Karpas-422 (cell line): ENCODE results near the gene CLK1. TPM values are rescaled to one million over a fixed set of nuclear protein-coding genes. Genes with fewer than 3 reads are reported as not detected.
A peak's percentile ranks its signal among the peaks of the same experiment; 100 is the strongest.
"Not testable (repeated sequence)": the region's sequence is repeated elsewhere in the genome, so short reads cannot be mapped to it uniquely, and the experiment has no call there.

Experiments
- DNase-seq: peaks from one replicate; pipeline ENCODE4 v3.0.0-alpha.2; 2015
- H2AFZ ChIP-seq: fragments of 200-600 bp; sonication (generic); 2 replicates; pipeline ENCODE4 v1.6.1; 2014; ENCODE audit warnings: antibody characterized with exemption, low read length, mixed read lengths
- H3K27ac ChIP-seq: fragments of 200-600 bp; sonication (generic); 2 replicates; pipeline ENCODE4 v1.5.1; 2014; ENCODE audit warnings: mild to moderate bottlenecking, low read length, moderate library complexity
- H3K27me3 ChIP-seq: fragments of 200-600 bp; sonication (generic); 2 replicates; pipeline ENCODE4 v1.6.1; 2014; ENCODE audit warnings: low read length, mixed read lengths
- H3K36me3 ChIP-seq: fragments of 200-600 bp; sonication (generic); 2 replicates; pipeline ENCODE4 v1.6.1; 2014; ENCODE audit warnings: low read length, mixed read lengths; ENCODE audit not compliant: insufficient read depth
- H3K4me1 ChIP-seq: fragments of 200-600 bp; sonication (generic); 2 replicates; pipeline ENCODE4 v1.6.1; 2014; ENCODE audit warnings: mild to moderate bottlenecking, low read length, mixed read lengths
- H3K4me2 ChIP-seq: fragments of 200-600 bp; sonication (generic); 2 replicates; pipeline ENCODE4 v1.6.1; 2014; ENCODE audit warnings: low read length, low read depth, mild to moderate bottlenecking; ENCODE audit not compliant: poor library complexity, severe bottlenecking
- H3K4me3 ChIP-seq: fragments of 200-600 bp; sonication (generic); 2 replicates; pipeline ENCODE4 v1.5.1; 2014; ENCODE audit warnings: mild to moderate bottlenecking, antibody characterized with exemption, low read length, mixed read lengths
- H3K79me2 ChIP-seq: fragments of 200-600 bp; sonication (generic); 2 replicates; pipeline ENCODE4 v1.6.1; 2014; ENCODE audit warnings: mild to moderate bottlenecking, low read length, mixed read lengths
- H3K9ac ChIP-seq: fragments of 200-600 bp; sonication (generic); 2 replicates; pipeline ENCODE4 v1.6.0; 2014; ENCODE audit warnings: low read length
- H3K9me2 ChIP-seq: fragments of 200-600 bp; sonication (generic), shearing (Covaris generic); replicated peaks from 2 replicates; pipeline ENCODE4 v1.6.0; 2014; ENCODE audit warnings: mild to moderate bottlenecking, low read length, moderate library complexity; ENCODE audit not compliant: insufficient read depth
- H3K9me3 ChIP-seq: fragments of 300-700, 200-600 bp; sonication (generic); 2 replicates; pipeline ENCODE4 v1.6.1; 2014; ENCODE audit warnings: low read length, mixed read lengths
- H4K20me1 ChIP-seq: fragments of 200-600 bp; sonication (generic); 2 replicates; pipeline ENCODE4 v1.6.1; 2014; ENCODE audit warnings: mild to moderate bottlenecking, antibody characterized with exemption, low read length, low read depth; ENCODE audit not compliant: insufficient read depth
- total RNA-seq: library from RNA; depleted of rRNA; stranded (reverse); fragments of >200 nt; shearing (Covaris generic); gene quantifications from 2 replicates; pipeline ENCODE4 v1.2.3, GENCODE V29; 2014; ENCODE audit warnings: low replicate concordance

The CLK1 gene
- total RNA-seq, 1 experiment from 2014 or later: 119 TPM

DNA sequence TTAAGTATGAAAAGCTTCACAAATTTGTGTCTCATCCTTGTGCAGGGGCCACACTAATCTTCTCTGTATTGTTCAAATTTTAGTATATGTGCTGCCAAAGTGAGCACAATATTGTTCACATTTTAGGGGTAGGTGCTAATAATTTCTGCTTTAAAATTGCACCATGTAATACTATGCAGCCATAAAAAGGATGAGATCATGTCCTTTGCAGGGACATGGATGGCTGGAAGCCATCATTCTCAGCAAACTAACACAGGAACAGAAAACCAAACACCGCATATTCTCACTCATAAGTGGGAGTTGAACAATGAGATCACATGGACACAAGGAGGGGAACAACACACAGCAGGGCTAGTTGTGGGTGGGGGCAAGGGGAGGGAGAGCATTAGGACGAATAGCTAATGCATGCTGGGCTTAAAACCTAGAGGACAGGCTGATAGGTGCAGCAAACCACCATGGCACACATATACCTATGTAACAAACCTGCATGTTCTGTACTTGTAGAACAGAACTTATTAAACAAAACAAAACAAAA is 17.3 kb upstream of the CLK1 start:
- H3K79me2 ChIP-seq: peaks cover 16% of the 10 kb centered on the region
- DNase-seq, H3K9me2 ChIP-seq, H3K9ac ChIP-seq, H3K9me3 ChIP-seq, H3K27me3 ChIP-seq, H3K4me3 ChIP-seq, H3K4me2 ChIP-seq, H3K4me1 ChIP-seq, H3K27ac ChIP-seq, H4K20me1 ChIP-seq, H2AFZ ChIP-seq: not testable (repeated sequence)
- peaks cover 59% of the 10 kb centered on the region for H3K36me3 ChIP-seq

GRCh38 chr2:200878289-200878880 is 13.9 kb upstream of the CLK1 start:
- Histone ChIP-seq H3K4me3 (no peak overlapping the region), H3K36me3 (peaks cover 72% of the 10 kb centered on the region), H3K79me2 (0 out of 2 replicates have a peak, but pooled peaks cover 2% of the 10 kb centered on the region), H3K27me3 (no peaks in the 10 kb centered on the region), H3K9me2 (no peaks in the 10 kb centered on the region), H3K4me1 (no peaks in the 10 kb centered on the region), H3K27ac (no peak overlapping the region), H3K9ac (no peak overlapping the region), H2AFZ (no peak overlapping the region), H3K9me3 (no peaks in the 10 kb centered on the region), H3K4me2 (no peak overlapping the region), H4K20me1 (no peaks in the 10 kb centered on the region)
- no peak for DNase-seq

DNA sequence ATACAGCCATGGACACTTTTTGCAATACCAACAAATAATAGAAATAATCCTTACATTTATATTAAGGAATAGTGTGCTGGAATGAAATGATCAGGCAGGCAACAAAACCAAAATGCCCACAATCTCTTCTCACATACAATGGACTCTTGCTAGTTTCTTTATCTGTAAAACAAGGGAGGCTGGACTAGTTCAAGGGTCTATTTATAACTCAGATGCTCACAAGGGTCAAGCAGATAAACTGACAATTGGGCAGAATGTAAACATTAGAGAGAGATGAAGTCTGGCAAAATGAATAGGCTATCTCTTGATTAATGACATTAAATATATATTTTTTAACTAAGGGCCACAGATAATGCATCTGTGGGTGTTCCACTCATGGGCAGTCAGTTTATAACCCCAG is 13.0 kb upstream of the CLK1 start:
- Histone ChIP-seq H4K20me1 (no peaks in the 10 kb centered on the region), H3K27me3 (no peaks in the 10 kb centered on the region), H3K79me2 (0 out of 2 replicates have a peak, but pooled peaks cover 2% of the 10 kb centered on the region), H2AFZ (no peak overlapping the region), H3K36me3 (peaks cover 74% of the 10 kb centered on the region), H3K4me2 (no peak overlapping the region), H3K27ac (no peak overlapping the region), H3K4me3 (no peak overlapping the region), H3K4me1 (no peaks in the 10 kb centered on the region), H3K9me2 (no peaks in the 10 kb centered on the region), H3K9me3 (no peaks in the 10 kb centered on the region), H3K9ac (no peak overlapping the region)
- DNase-seq: no peak

- no peak overlapping the region for H3K27ac ChIP-seq
- no peaks in the 10 kb centered on the region for H3K27me3 ChIP-seq
- H3K4me2 ChIP-seq: no peak overlapping the region
- H4K20me1 ChIP-seq: no peaks in the 10 kb centered on the region
- DNase-seq: no peak
- no peaks in the 10 kb centered on the region for H3K9me3 ChIP-seq
- peaks cover 48% of the 10 kb centered on the region for H3K36me3 ChIP-seq
- H2AFZ ChIP-seq: no peak overlapping the region
- H3K9me2 ChIP-seq: no peaks in the 10 kb centered on the region
- H3K4me1 ChIP-seq: no peaks in the 10 kb centered on the region
- H3K79me2 ChIP-seq: 0 out of 2 replicates have a peak, but pooled peaks cover 2% of the 10 kb centered on the region
- no peak overlapping the region for H3K9ac ChIP-seq
- H3K4me3 ChIP-seq: no peak overlapping the region
Measured at GRCh38 chr2:200873560-200873959, 9.1 kb upstream of the CLK1 start.

DNA sequence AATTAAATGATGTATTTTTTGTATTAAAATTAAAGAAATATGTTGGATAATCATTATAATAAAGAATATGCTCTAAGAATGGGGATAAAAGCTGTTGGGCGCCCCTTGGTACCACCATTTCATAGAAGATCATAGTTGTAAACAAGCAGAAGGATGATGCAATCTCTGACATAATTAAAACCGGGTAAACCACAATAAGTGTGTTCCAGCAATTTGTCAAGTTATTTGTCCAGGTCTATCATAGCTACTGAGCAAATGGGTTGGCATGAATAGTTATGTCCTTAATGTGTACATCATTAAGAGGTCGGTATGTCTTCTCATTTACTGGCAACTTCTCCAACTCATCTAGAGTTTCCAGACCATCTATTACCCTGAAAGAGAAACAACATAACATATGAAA is 6.7 kb upstream of the CLK1 start:
- Histone ChIP-seq H3K4me3 (no peak overlapping the region), H3K9ac (no peak overlapping the region), H3K79me2 (no peaks in the 10 kb centered on the region), H3K36me3 (peaks cover 33% of the 10 kb centered on the region), H3K27ac (no peak overlapping the region), H3K27me3 (no peaks in the 10 kb centered on the region), H3K4me2 (no peak overlapping the region), H3K9me2 (no peaks in the 10 kb centered on the region), H2AFZ (no peak overlapping the region), H3K4me1 (no peaks in the 10 kb centered on the region), H4K20me1 (no peaks in the 10 kb centered on the region), H3K9me3 (no peaks in the 10 kb centered on the region)
- DNase-seq: no peak

GRCh38 chr2:200869014-200869413 is 4.6 kb upstream of the CLK1 start:
- DNase-seq: no peak

DNA sequence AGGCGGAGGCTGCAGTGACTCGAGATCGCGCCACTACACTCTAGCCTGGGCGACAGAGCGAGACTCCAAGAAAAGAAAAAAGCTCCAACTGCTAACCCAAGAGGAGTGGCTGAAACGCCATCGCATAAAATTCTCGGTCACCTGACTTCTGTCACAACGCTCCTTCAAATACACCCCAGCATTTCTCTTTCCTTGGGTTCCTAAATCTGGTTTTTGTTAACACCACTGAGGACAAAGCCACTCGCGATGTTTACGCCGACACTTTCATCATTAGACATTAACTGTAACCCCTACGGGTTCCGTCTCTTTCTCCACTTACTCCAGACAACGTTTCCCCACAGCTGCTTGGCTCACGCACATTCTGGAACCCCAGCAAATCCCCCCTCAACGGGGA is 679 bp downstream of the CLK1 start:
- Histone ChIP-seq H3K9ac (peak overlapping the region; percentile 90), H4K20me1 (peaks cover 11% of the 10 kb centered on the region; the same call in 1 of the 2 replicates), H3K9me3 (no peaks in the 10 kb centered on the region), H3K27ac (peak overlapping the region; percentile 80), H3K36me3 (peaks cover 31% of the 10 kb centered on the region), H3K4me1 (peaks cover 23% of the 10 kb centered on the region), H3K79me2 (peaks cover 56% of the 10 kb centered on the region), H3K27me3 (no peaks in the 10 kb centered on the region), H3K9me2 (no peaks in the 10 kb centered on the region), H2AFZ (0 out of 2 replicates have a peak overlapping the region, but pooled peaks have one; percentile 25), H3K4me2 (peak overlapping the region; percentile 73), H3K4me3 (peak overlapping the region; percentile 76)
- peak; percentile 66 for DNase-seq

More at GRCh38 chr2:200869014-200869413, 4.6 kb upstream of the CLK1 start:
- Histone ChIP-seq H3K9me2 (no peaks in the 10 kb centered on the region), H4K20me1 (no peaks in the 10 kb centered on the region), H3K9me3 (no peaks in the 10 kb centered on the region), H3K36me3 (peaks cover 14% of the 10 kb centered on the region), H3K4me3 (no peak overlapping the region), H3K4me2 (no peak overlapping the region), H3K27me3 (no peaks in the 10 kb centered on the region), H2AFZ (no peak overlapping the region), H3K9ac (no peak overlapping the region), H3K27ac (no peak overlapping the region), H3K79me2 (peaks cover 4% of the 10 kb centered on the region), H3K4me1 (peaks cover 7% of the 10 kb centered on the region)

DNA sequence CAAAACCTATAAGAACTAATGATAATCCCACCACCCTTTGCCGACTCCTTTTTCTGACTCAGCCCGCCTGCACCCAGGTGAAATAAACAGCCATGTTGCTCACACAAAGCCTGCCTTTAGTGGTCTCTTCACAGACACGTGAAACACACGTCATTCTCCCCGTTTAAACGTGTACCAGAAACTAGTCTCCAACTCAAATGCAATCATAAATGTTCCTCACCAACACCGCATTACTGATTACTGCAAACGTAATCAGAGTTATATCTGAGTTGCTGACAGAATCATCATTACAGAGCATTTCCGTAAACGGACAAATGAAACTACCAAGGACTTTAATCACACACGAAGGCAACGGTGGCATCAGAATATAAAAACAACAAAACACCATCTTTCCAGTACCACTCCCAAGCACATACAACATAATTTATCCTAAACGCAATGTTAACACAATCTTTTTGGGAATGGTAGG is 1.9 kb downstream of the CLK1 start:
- Histone ChIP-seq H2AFZ (no peak overlapping the region), H3K79me2 (peaks cover 67% of the 10 kb centered on the region), H3K4me1 (peaks cover 23% of the 10 kb centered on the region), H3K27me3 (no peaks in the 10 kb centered on the region), H3K36me3 (peaks cover 43% of the 10 kb centered on the region), H3K4me3 (peak overlapping the region; percentile 76), H4K20me1 (peaks cover 11% of the 10 kb centered on the region; the same call in 1 of the 2 replicates), H3K9me3 (no peaks in the 10 kb centered on the region), H3K27ac (peak overlapping the region; percentile 80; the same call in 1 of the 2 replicates), H3K9me2 (no peaks in the 10 kb centered on the region), H3K9ac (peak overlapping the region; percentile 90), H3K4me2 (peak overlapping the region; percentile 73)
- DNase-seq: peak; percentile 60
